Measurements from ENCODE around the gene LHFPL4.

GRCh38 chr3:9590282-9590791 lies 36.7 kb upstream of the LHFPL4 start:
- TF ChIP-seq CTCF (IDR thresholded peaks at IDR 0.05; ENCODE audit: control extremely low read depth in 1 of 3, insufficient read depth in 1 of 3, low read depth in 1 of 3, low read length in 3 of 3) (no peak), SIX5 (IDR thresholded peaks at IDR 0.05; ENCODE audit: low read depth, low read length) (no peak), JUN (IDR thresholded peaks at IDR 0.05; ENCODE audit: low read depth, low read length) (no peak), EP300 (IDR thresholded peaks at IDR 0.05; ENCODE audit: borderline replicate concordance in 1 of 2, low read depth in 2 of 2, low read length in 2 of 2) (no peak)

All from H1 (cell line).